HG03159 (cell line): ENCODE results near the gene PCBD1.

Source experiments
- ATAC-seq: cut with Tn5 transposase; IDR thresholded peaks from one replicate; pipeline ENCODE4 v1.9.1; 2021; ENCODE audit warnings: mild to moderate bottlenecking, moderate library complexity; ENCODE audit not compliant: unreplicated experiment

The PCBD1 gene

GRCh38 chr10:70905071-70906021, 17.0 kb upstream of the PCBD1 start:
- ATAC-seq, result no peak

GRCh38 chr10:70903262-70903921, 15.0 kb upstream of the PCBD1 start:
- no peak for ATAC-seq

- ATAC-seq, result no peak
These were observed 14.4 kb upstream of the PCBD1 start for GRCh38 chr10:70902661-70903261.

- no peak for ATAC-seq
These were observed 13.0 kb upstream of the PCBD1 start for GRCh38 chr10:70901276-70901878.

- ATAC-seq, result no peak
These were observed 10.7 kb upstream of the PCBD1 start for GRCh38 chr10:70899096-70899495.

GRCh38 chr10:70898687-70899086, 10.3 kb upstream of the PCBD1 start:
- ATAC-seq, result no peak

- ATAC-seq, result no peak
These were observed 8.2 kb upstream of the PCBD1 start for GRCh38 chr10:70896551-70896950.

GRCh38 chr10:70894416-70894815, 6.1 kb upstream of the PCBD1 start:
- ATAC-seq, result no peak

GRCh38 chr10:70893227-70894006, 5.1 kb upstream of the PCBD1 start:
- ATAC-seq, result no peak

- ATAC-seq, result no peak
These were observed 4.3 kb upstream of the PCBD1 start for GRCh38 chr10:70892631-70893030.

- no peak for ATAC-seq
These were observed 3.3 kb upstream of the PCBD1 start for GRCh38 chr10:70891627-70892026.

GRCh38 chr10:70890917-70891431, 2.6 kb upstream of the PCBD1 start:
- ATAC-seq, result no peak

GRCh38 chr10:70889291-70889690, 926 bp upstream of the PCBD1 start:
- ATAC-seq, result no peak

- ATAC-seq, result no peak
These were observed 1.3 kb downstream of the PCBD1 start for GRCh38 chr10:70886921-70887665.

GRCh38 chr10:70885931-70886903, 2.1 kb downstream of the PCBD1 start:
- no peak for ATAC-seq

GRCh38 chr10:70885481-70885880, 2.9 kb downstream of the PCBD1 start:
- ATAC-seq, result no peak

GRCh38 chr10:70884741-70885140, 3.6 kb downstream of the PCBD1 start:
- no peak for ATAC-seq

GRCh38 chr10:70880077-70880534, 8.3 kb downstream of the PCBD1 start:
- ATAC-seq, result no peak
